Measurements from ENCODE around the gene CDKN2B-AS1. TPM values are rescaled to one million over a fixed set of nuclear protein-coding genes. Genes with fewer than 3 reads are reported as not detected.

Gene CDKN2B-AS1
- total RNA-seq, 4 donors from 2014 or later = 0.38 to 0.56 TPM; not detected in 2

- H3K36me3 ChIP-seq = no peaks in the 10 kb centered on the region
- intact Hi-C loops (cut with DNase I) = no loop called here
- no peak overlapping the region for H3K4me3 ChIP-seq (replicated peaks in 1 of 3)
- H3K27ac ChIP-seq = no peak overlapping the region
- no peaks in the 10 kb centered on the region for H3K4me1 ChIP-seq
- H3K27me3 ChIP-seq = no peaks in the 10 kb centered on the region
- no peaks in the 10 kb centered on the region for H3K9me3 ChIP-seq
- WGBS, 2 donors = 95% methylated on average over 4 of the region's 4 CpGs
- TF ChIP-seq CTCF (IDR thresholded peaks at IDR 0.05) (no peak), POLR2A (IDR thresholded peaks at IDR 0.05) (no peak)
- no peak for DNase-seq
Observed at GRCh38 chr9:22036866-22037626, 42.5 kb downstream of the CDKN2B-AS1 start.

- Histone ChIP-seq H3K9me3 (no peaks in the 10 kb centered on the region), H3K4me3 (replicated peaks in 1 of 3) (no peak overlapping the region), H3K36me3 (no peaks in the 10 kb centered on the region), H3K4me1 (no peaks in the 10 kb centered on the region), H3K27me3 (no peaks in the 10 kb centered on the region), H3K27ac (no peak overlapping the region)
- WGBS, 2 donors = 22 to 28% methylated on average over 2 of the region's 2 CpGs
- no peak for DNase-seq
- intact Hi-C loops (cut with DNase I) = no loop called here
- TF ChIP-seq CTCF (IDR thresholded peaks at IDR 0.05) (peak in 5 of 6 experiments; percentile 9 to 48 (median 30)), POLR2A (IDR thresholded peaks at IDR 0.05) (no peak)
Observed at GRCh38 chr9:22037954-22038690, 43.5 kb downstream of the CDKN2B-AS1 start.

DNA sequence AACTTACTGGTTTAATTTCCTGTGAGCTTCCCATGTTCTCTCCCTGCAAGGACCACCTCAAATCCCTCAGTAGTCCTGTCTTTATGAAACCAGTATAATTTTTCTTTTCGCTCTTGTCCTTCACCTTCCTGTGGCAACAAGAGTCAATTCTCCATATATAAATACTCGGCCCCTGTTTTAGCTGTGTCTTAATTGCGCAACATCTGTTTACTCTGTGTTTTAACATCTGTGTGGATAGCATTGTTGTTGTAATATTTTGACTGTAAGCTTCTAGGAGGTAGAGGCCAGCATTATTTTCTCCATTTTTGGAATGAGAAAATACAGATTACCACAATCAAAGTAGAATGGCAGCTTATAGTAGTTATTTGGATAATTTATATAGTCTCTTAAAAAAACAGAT, 44.7 kb downstream of the CDKN2B-AS1 start:
- Histone ChIP-seq H3K36me3 (no peaks in the 10 kb centered on the region), H3K4me3 (replicated peaks in 1 of 3) (no peak overlapping the region), H3K4me1 (no peaks in the 10 kb centered on the region), H3K27me3 (no peaks in the 10 kb centered on the region), H3K27ac (no peak overlapping the region), H3K9me3 (no peaks in the 10 kb centered on the region)
- TF ChIP-seq POLR2A (IDR thresholded peaks at IDR 0.05) (no peak), CTCF (IDR thresholded peaks at IDR 0.05) (no peak)
- intact Hi-C loops (cut with DNase I) = no loop called here
- WGBS, 2 donors = 81 to 85% methylated on average over 3 of the region's 3 CpGs
- no peak for DNase-seq

DNA sequence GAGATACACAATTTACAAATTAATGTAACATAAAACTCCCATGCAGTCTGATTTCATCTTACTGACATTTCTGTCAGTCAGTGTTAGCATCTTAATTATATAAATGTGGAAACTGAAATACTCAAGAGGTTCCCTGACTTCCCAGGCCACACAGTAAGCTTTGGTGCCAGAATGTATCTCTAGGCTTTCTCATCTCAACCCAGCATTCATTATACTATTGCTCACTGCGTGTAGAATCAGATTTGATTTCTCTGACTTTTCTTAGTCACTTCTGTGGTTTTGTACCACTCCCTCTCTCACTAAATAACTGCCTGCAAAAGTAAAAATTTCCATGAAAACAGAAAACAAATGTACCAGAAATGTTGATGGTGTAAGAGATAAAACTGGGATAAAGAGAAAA, 46.2 kb downstream of the CDKN2B-AS1 start:
- H3K36me3 ChIP-seq = no peaks in the 10 kb centered on the region
- no peak overlapping the region for H3K27ac ChIP-seq
- intact Hi-C loops (cut with DNase I) = no loop called here
- H3K9me3 ChIP-seq = no peaks in the 10 kb centered on the region
- DNase-seq = no peak
- H3K4me1 ChIP-seq = no peaks in the 10 kb centered on the region
- TF ChIP-seq CTCF (IDR thresholded peaks at IDR 0.05) (no peak), POLR2A (IDR thresholded peaks at IDR 0.05) (no peak)
- 83 to 84% methylated on average over 1 of the region's 1 CpG for WGBS, 2 donors
- no peak overlapping the region for H3K4me3 ChIP-seq (replicated peaks in 1 of 3)
- no peaks in the 10 kb centered on the region for H3K27me3 ChIP-seq

DNA sequence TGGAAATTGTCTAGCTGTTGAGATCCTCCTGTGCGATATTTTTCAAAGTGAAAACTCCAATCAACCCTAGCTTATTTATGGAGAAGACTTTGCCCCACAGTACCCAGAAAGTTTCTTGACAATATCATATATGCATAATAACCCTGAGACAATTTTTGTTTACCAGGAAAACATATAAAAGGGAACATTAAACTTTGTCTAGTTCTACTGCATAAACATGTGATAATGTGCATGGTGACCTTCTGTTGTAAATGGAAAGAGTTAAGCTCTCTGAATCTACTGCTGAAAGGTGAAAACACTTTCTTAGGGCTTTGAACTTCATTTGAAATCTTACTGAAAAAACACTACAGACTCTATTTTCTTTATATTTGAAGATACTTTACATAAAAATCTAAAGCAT, 46.8 kb downstream of the CDKN2B-AS1 start:
- no peak overlapping the region for H3K4me3 ChIP-seq (replicated peaks in 1 of 3)
- no peaks in the 10 kb centered on the region for H3K4me1 ChIP-seq
- intact Hi-C loops (cut with DNase I) = no loop called here
- TF ChIP-seq CTCF (IDR thresholded peaks at IDR 0.05) (no peak), POLR2A (IDR thresholded peaks at IDR 0.05) (no peak)
- no peak overlapping the region for H3K27ac ChIP-seq
- no peaks in the 10 kb centered on the region for H3K27me3 ChIP-seq
- DNase-seq = no peak
- no peaks in the 10 kb centered on the region for H3K9me3 ChIP-seq
- no peaks in the 10 kb centered on the region for H3K36me3 ChIP-seq
- 96 to 100% methylated on average over 1 of the region's 1 CpG for WGBS, 2 donors
